OCI-LY7 (cell line): ENCODE measurements around the gene CCDC13. TPM values are rescaled to one million over a fixed set of nuclear protein-coding genes. Genes with fewer than 3 reads are reported as not detected.

ENCODE experiments used
- BruUV-seq: library from RNA; stranded (reverse); fragments of 400-500 nt; replicated peaks from 2 replicates; lab custom pipeline; 2021; lab: Mats Ljungman, UMichigan
- CTCF ChIA-PET: fragments of 300-600 bp; sonication (Branson Sonifier 250); formaldehyde crosslinking; loops from one replicate; lab custom pipeline; 2022; ENCODE audit warnings: antibody characterized with exemption; ENCODE audit not compliant: unreplicated experiment; lab: Charles Lee
- POLR2A ChIA-PET: fragments of 300-600 bp; sonication (Branson Sonifier 250); formaldehyde crosslinking; loops from one replicate; lab custom pipeline; 2022; ENCODE audit warnings: antibody characterized with exemption; lab: Charles Lee
- DNase-seq: peaks from one replicate; pipeline ENCODE4 v3.0.0-alpha.2; 2015; ENCODE audit warnings: low spot score
- H2AFZ ChIP-seq: fragments of 200-600 bp; sonication (generic), shearing (Covaris generic); 2 replicates; pipeline ENCODE4 v1.6.1; 2014; ENCODE audit warnings: mild to moderate bottlenecking, antibody characterized with exemption, low read length, moderate library complexity
- H3K27ac ChIP-seq: fragments of 200-600 bp; sonication (generic); 2 replicates; pipeline ENCODE4 v1.5.1; 2014; ENCODE audit warnings: mixed run types, low read depth, mild to moderate bottlenecking, moderate library complexity, low read length, inconsistent platforms; ENCODE audit not compliant: poor library complexity, severe bottlenecking
- H3K36me3 ChIP-seq: fragments of 200-600 bp; sonication (generic); 2 replicates; pipeline ENCODE4 v1.6.1; 2014; ENCODE audit warnings: mild to moderate bottlenecking, antibody characterized with exemption, low read length, moderate library complexity, mixed read lengths; ENCODE audit not compliant: insufficient read depth
- H3K4me1 ChIP-seq: fragments of 200-600 bp; sonication (generic); 2 replicates; pipeline ENCODE4 v1.5.1; 2014; ENCODE audit warnings: mild to moderate bottlenecking, low read length; ENCODE audit not compliant: insufficient read depth, poor library complexity, severe bottlenecking
- H3K4me2 ChIP-seq: fragments of 200-600 bp; sonication (generic); 2 replicates; pipeline ENCODE4 v1.6.1; 2014; ENCODE audit warnings: mild to moderate bottlenecking, low read length
- H3K4me3 ChIP-seq: fragments of 200-600 bp; sonication (generic); 2 replicates; pipeline ENCODE4 v1.5.1; 2014; ENCODE audit warnings: mild to moderate bottlenecking, low read depth, low read length; ENCODE audit not compliant: poor library complexity, severe bottlenecking
- H3K79me2 ChIP-seq: fragments of 200-600 bp; sonication (generic); 2 replicates; pipeline ENCODE4 v1.6.1; 2016; ENCODE audit warnings: low read depth, mild to moderate bottlenecking, low read length, moderate library complexity, mixed read lengths; ENCODE audit not compliant: insufficient read depth
- H3K9me2 ChIP-seq: fragments of 200-600 bp; sonication (generic); 2 replicates; pipeline ENCODE4 v1.6.1; 2016; ENCODE audit warnings: mild to moderate bottlenecking, low read length, mixed read lengths; ENCODE audit not compliant: insufficient read depth
- H3K9me3 ChIP-seq: fragments of 200-600 bp; sonication (generic); 2 replicates; pipeline ENCODE4 v1.6.1; 2014; ENCODE audit warnings: mild to moderate bottlenecking, mixed run types, low read length, mixed read lengths
- H4K20me1 ChIP-seq: fragments of 200-600 bp; sonication (generic); 2 replicates; pipeline ENCODE4 v1.6.1; 2014; ENCODE audit warnings: mild to moderate bottlenecking, antibody characterized with exemption, low read length, moderate library complexity, mixed read lengths; ENCODE audit not compliant: insufficient read depth
- EZH2phosphoT487 ChIP-seq: fragments of 200-600 bp; sonication (generic); IDR thresholded peaks from 2 replicates; pipeline ENCODE4 v1.6.1; 2018; ENCODE audit warnings: low read depth, borderline replicate concordance, mild to moderate bottlenecking, mixed run types, antibody characterized with exemption, low read length, moderate library complexity, mixed read lengths
- intact Hi-C: fragments of 100-400 bp; cut with micrococcal nuclease; formaldehyde crosslinking; loops from one replicate; pipeline ENCODE4 v1.10.0; 2022; ENCODE audit not compliant: unreplicated experiment
- total RNA-seq, 2 experiments: library from RNA; depleted of rRNA in 1 of 2; stranded (reverse); fragments of >200 nt in 1 of 2; shearing (Covaris generic) in 1 of 2; gene quantifications; 2 replicates each; pipeline ENCODE4 v1.2.3, GENCODE V29; 2014 to 2022
- TF ChIP-seq, protein P1 (sequence below): fragments of 200-600 bp; sonication (generic); conservative IDR thresholded peaks from 2 replicates; pipeline ENCODE4 v1.5.1; 2014; ENCODE audit warnings: mild to moderate bottlenecking, antibody characterized with exemption, low read length, moderate library complexity, mixed read lengths

CCDC13 gene
- total RNA-seq, 2 experiments from 2014 or later = 1.4 TPM; not detected in 1

DNA sequence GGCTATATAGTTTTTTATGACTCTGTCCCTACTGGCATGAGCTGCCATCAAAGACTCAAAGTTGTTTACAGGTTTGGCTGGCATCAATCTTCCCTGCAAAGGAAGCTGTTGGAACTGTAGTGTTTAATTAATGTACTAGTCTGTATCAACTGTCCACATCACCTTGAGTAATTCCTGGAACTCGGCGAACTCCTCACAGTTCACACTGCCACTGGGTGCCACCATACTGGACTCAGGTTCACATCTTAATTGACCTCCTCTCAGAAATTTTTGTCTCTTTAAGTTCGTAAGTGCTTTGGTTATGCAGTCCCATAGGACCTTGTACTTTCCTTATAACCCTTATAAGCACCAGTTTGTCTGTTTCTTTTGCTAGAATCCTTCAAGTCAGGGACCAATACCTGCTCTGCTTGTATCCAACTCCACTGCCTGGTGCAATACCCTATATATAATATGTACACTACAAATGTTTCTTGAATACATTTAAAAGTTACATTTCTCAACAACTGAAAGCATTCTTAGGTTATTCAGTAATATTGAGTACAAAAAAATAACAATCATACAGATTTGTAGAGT is 28.1 kb upstream of the CCDC13 start:
- no peak overlapping the region for H3K4me3 ChIP-seq
- no TSS peak for BruUV-seq
- TF ChIP-seq, protein P1, sequence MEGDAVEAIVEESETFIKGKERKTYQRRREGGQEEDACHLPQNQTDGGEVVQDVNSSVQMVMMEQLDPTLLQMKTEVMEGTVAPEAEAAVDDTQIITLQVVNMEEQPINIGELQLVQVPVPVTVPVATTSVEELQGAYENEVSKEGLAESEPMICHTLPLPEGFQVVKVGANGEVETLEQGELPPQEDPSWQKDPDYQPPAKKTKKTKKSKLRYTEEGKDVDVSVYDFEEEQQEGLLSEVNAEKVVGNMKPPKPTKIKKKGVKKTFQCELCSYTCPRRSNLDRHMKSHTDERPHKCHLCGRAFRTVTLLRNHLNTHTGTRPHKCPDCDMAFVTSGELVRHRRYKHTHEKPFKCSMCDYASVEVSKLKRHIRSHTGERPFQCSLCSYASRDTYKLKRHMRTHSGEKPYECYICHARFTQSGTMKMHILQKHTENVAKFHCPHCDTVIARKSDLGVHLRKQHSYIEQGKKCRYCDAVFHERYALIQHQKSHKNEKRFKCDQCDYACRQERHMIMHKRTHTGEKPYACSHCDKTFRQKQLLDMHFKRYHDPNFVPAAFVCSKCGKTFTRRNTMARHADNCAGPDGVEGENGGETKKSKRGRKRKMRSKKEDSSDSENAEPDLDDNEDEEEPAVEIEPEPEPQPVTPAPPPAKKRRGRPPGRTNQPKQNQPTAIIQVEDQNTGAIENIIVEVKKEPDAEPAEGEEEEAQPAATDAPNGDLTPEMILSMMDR = no peak
- no peak for TF ChIP-seq EZH2phosphoT487
- no peak overlapping the region for H2AFZ ChIP-seq
- peaks cover 8% of the 10 kb centered on the region; the same call in 1 of the 2 replicates for H4K20me1 ChIP-seq
- no peak for DNase-seq
- intact Hi-C loops = no loop called here
- H3K9me2 ChIP-seq = no peaks in the 10 kb centered on the region
- peaks cover 39% of the 10 kb centered on the region for H3K36me3 ChIP-seq
- no peaks in the 10 kb centered on the region for H3K9me3 ChIP-seq
- no peak overlapping the region for H3K27ac ChIP-seq
- peaks cover 54% of the 10 kb centered on the region for H3K79me2 ChIP-seq
- H3K4me1 ChIP-seq = peaks cover 26% of the 10 kb centered on the region
- peak overlapping the region; percentile 96 for H3K4me2 ChIP-seq
- ChIA-PET POLR2A (interaction anchor here (0.6 kb wide), 1 partner anchor 22 kb away, joined by 3 read pairs; no protein-coding TSS in a partner anchor), CTCF (no interaction called here)

GRCh38 chr3:42800251-42800650 is 27.2 kb upstream of the CCDC13 start:
- Histone ChIP-seq H2AFZ (no peak overlapping the region), H4K20me1 (peaks cover 8% of the 10 kb centered on the region; the same call in 1 of the 2 replicates), H3K9me3 (no peaks in the 10 kb centered on the region), H3K27ac (no peak overlapping the region), H3K36me3 (peaks cover 47% of the 10 kb centered on the region), H3K4me3 (no peak overlapping the region), H3K4me1 (peaks cover 24% of the 10 kb centered on the region), H3K4me2 (no peak overlapping the region), H3K9me2 (no peaks in the 10 kb centered on the region), H3K79me2 (peaks cover 63% of the 10 kb centered on the region)
- CTCF ChIA-PET = no interaction called here
- DNase-seq = no peak
- no peak for TF ChIP-seq EZH2phosphoT487
- TF ChIP-seq, protein P1 = no peak
- intact Hi-C loops = no loop called here
- BruUV-seq = no TSS peak
- POLR2A ChIA-PET = interaction anchor here (0.7 kb wide), 2 partner anchors 9 to 367 kb away, joined by 5 to 6 read pairs; no protein-coding TSS in a partner anchor

GRCh38 chr3:42799376-42799775 is 26.3 kb upstream of the CCDC13 start:
- TF ChIP-seq EZH2phosphoT487 = no peak
- TF ChIP-seq, protein P1 = no peak
- DNase-seq = no peak
- H3K79me2 ChIP-seq = peaks cover 70% of the 10 kb centered on the region
- peaks cover 56% of the 10 kb centered on the region for H3K36me3 ChIP-seq
- H3K4me2 ChIP-seq = no peak overlapping the region
- peaks cover 8% of the 10 kb centered on the region; the same call in 1 of the 2 replicates for H4K20me1 ChIP-seq
- H2AFZ ChIP-seq = no peak overlapping the region
- H3K9me2 ChIP-seq = no peaks in the 10 kb centered on the region
- intact Hi-C loops = no loop called here
- H3K27ac ChIP-seq = no peak overlapping the region
- CTCF ChIA-PET = no interaction called here
- H3K4me3 ChIP-seq = no peak overlapping the region
- H3K9me3 ChIP-seq = no peaks in the 10 kb centered on the region
- H3K4me1 ChIP-seq = peaks cover 19% of the 10 kb centered on the region
- POLR2A ChIA-PET = no interaction called here
- BruUV-seq = no TSS peak
